ENCODE results near the gene ZNF710. TPM values are rescaled to one million over a fixed set of nuclear protein-coding genes. Genes with fewer than 3 reads are reported as not detected.

The ZNF710 gene
- total RNA-seq, 2 donors from 2014 or later = 10.3 to 12.0 TPM

DNA sequence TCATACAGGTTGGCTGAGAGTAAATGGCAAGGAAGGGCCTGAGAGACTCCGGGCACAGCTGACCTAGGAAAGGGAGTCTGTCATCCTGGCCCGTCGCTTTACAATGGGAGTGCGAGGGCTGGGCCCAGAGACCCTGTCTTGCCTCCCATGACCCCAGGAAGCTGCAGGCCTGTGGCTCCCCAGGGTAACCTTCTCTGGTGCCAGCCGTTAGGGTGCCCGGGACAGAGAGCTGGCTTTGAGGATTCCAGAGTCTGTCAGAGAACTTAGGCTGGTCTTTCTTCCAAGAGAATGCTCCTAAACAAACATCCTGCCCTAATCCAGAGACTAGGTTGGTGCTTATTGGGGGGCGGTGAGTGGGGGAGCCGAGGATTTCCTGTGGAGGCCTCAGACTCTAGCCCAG lies 18.5 kb downstream of the ZNF710 start:
- no peak for TF ChIP-seq CTCF (IDR thresholded peaks at IDR 0.05)
- peak overlapping the region in 1 of 2 donors; percentile 33 for H3K27ac ChIP-seq
- no peaks in the 10 kb centered on the region for H3K27me3 ChIP-seq (replicated peaks; ENCODE audit: insufficient read depth)
- H3K4me3 ChIP-seq = no peak overlapping the region
- no peaks in the 10 kb centered on the region for H3K9me3 ChIP-seq
- DNase-seq (ENCODE audit: low spot score) = no peak
- ATAC-seq (ENCODE audit: insufficient number of reproducible peaks, low FRiP score, low read depth) = no peak
- H3K4me1 ChIP-seq (ENCODE audit: control insufficient read depth in 1 of 2, low read depth in 2 of 2) = no peaks in the 10 kb centered on the region
- H3K36me3 ChIP-seq = no peaks in the 10 kb centered on the region

GRCh38 chr15:90020021-90020735 lies 19.1 kb downstream of the ZNF710 start:
- Histone ChIP-seq H3K4me3 (peak overlapping the region; percentile 30), H3K36me3 (no peaks in the 10 kb centered on the region), H3K9me3 (no peaks in the 10 kb centered on the region), H3K27me3 (replicated peaks; ENCODE audit: insufficient read depth) (no peaks in the 10 kb centered on the region), H3K4me1 (ENCODE audit: control insufficient read depth in 1 of 2, low read depth in 2 of 2) (no peaks in the 10 kb centered on the region), H3K27ac (peak overlapping the region in 1 of 2 donors; percentile 36)
- DNase-seq (ENCODE audit: low spot score) (no peak), ATAC-seq (ENCODE audit: insufficient number of reproducible peaks, low FRiP score, low read depth) (no peak)
- no peak for TF ChIP-seq CTCF (IDR thresholded peaks at IDR 0.05)

DNA sequence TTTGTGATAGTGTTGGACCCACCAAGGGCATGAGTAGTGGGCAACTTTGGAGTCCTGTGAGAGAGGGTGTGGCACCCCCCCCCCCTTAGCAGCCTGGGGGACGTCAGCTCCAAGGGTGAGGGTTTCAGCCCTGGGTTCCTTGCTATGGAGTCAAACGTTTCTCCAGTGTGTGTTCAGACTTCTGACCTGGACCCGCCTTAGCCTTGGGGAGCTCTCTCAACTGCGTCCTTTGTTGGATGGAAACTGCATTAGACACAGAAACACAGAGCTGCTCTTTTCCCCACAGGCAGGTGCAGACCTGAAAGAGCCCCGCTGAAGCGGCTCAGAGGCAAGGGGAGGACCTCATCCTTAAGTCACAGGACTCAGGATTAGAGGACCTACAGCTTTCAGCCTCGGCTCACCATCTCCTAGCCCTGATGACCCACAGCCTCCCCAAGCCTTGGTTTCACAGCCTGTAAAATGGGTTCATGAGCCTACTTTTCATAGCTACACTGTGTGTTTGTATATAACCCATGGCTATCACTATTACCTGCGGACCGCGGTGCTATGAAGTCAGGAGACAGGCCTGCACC lies 19.9 kb downstream of the ZNF710 start:
- no peak overlapping the region for H3K4me3 ChIP-seq
- no peaks in the 10 kb centered on the region for H3K36me3 ChIP-seq
- H3K9me3 ChIP-seq = no peaks in the 10 kb centered on the region
- H3K4me1 ChIP-seq (ENCODE audit: control insufficient read depth in 1 of 2, low read depth in 2 of 2) = no peaks in the 10 kb centered on the region
- ATAC-seq (ENCODE audit: insufficient number of reproducible peaks, low FRiP score, low read depth) (no peak), DNase-seq (ENCODE audit: low spot score) (no peak)
- no peak for TF ChIP-seq CTCF (IDR thresholded peaks at IDR 0.05)
- H3K27ac ChIP-seq = no peak overlapping the region
- H3K27me3 ChIP-seq (replicated peaks; ENCODE audit: insufficient read depth) = no peaks in the 10 kb centered on the region

DNA sequence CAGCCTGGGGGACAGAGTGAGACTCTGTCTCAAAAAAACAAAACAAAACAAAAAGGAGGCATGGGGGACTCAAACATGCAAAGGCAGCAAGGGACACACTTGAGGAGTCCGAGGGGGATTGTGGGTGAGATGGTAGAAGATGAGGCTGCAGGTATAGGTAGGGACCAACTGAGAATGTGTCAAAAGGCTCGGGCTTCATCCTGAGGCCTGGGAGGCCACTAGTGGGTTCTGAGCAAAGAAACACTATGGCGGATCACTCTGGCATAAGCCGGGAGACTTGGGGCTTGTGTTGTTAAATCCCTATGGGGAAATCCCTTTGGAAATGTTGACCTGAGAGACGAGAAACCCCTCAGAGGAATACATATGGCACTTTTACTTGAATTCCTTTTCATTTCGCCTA lies 21.2 kb downstream of the ZNF710 start:
- H3K27ac ChIP-seq = no peak overlapping the region
- H3K4me3 ChIP-seq = no peak overlapping the region
- no peaks in the 10 kb centered on the region for H3K4me1 ChIP-seq (ENCODE audit: control insufficient read depth in 1 of 2, low read depth in 2 of 2)
- DNase-seq (ENCODE audit: low spot score) = no peak
- no peak for TF ChIP-seq CTCF (IDR thresholded peaks at IDR 0.05)
- no peak for ATAC-seq (ENCODE audit: insufficient number of reproducible peaks, low FRiP score, low read depth)
- H3K36me3 ChIP-seq = no peaks in the 10 kb centered on the region
- no peaks in the 10 kb centered on the region for H3K27me3 ChIP-seq (replicated peaks; ENCODE audit: insufficient read depth)
- H3K9me3 ChIP-seq = no peaks in the 10 kb centered on the region

DNA sequence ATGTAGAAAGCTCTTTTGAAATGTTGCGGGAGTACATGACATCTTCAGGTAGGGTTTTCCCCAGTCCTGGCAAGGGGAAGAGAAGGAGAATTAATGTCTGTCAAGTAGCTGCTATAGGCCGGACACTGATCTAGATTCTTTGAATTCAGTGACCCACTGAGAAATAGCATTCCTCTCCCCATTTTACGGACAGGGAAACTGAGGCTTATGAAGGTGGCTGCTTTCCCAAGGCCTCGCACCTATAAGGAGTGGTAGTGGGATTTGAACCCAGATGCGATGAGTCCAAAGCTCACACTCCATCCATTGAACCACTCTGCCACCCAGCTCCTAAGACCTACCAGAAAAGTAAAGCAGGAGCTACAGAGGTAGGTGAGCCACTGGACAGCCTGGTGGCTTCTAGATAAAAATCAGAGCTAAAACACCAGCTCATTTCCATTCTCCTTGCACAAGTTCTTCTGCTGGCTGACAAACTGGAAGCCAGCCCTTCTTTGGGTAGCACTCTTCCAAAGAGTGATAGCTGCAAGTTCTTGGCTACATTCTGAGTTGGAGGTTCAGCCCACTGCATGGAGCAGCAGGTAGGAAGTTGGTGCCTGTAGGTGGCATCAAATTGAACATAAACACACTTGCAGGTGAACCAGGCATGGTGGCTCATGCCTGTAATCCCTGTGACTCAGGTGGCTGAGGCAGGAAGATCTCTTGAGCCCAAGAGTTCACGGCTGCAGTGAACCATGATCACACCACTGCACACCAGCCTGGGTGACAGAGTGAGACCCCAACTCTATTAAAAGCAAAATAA lies 22.0 kb downstream of the ZNF710 start:
- no peaks in the 10 kb centered on the region for H3K4me1 ChIP-seq (ENCODE audit: control insufficient read depth in 1 of 2, low read depth in 2 of 2)
- H3K27ac ChIP-seq = no peak overlapping the region
- no peak for TF ChIP-seq CTCF (IDR thresholded peaks at IDR 0.05)
- H3K36me3 ChIP-seq = no peaks in the 10 kb centered on the region
- DNase-seq (ENCODE audit: low spot score) (no peak), ATAC-seq (ENCODE audit: insufficient number of reproducible peaks, low FRiP score, low read depth) (no peak)
- H3K9me3 ChIP-seq = no peaks in the 10 kb centered on the region
- no peaks in the 10 kb centered on the region for H3K27me3 ChIP-seq (replicated peaks; ENCODE audit: insufficient read depth)
- H3K4me3 ChIP-seq = no peak overlapping the region
